T-helper 9 cell (primary cell): ENCODE data around the gene PKMYT1.

Experiments
- DNase-seq: peaks from one replicate; pipeline ENCODE4 v3.0.0-alpha.2; 2020

PKMYT1 gene

GRCh38 chr16:2992383-2993081, 12.3 kb upstream of the PKMYT1 start:
- DNase-seq = no peak

GRCh38 chr16:2991566-2992261, 11.5 kb upstream of the PKMYT1 start:
- DNase-seq = no peak

- no peak for DNase-seq
Observed at GRCh38 chr16:2990891-2991290, 10.6 kb upstream of the PKMYT1 start.

- no peak for DNase-seq
Observed at GRCh38 chr16:2988590-2989099, 8.4 kb upstream of the PKMYT1 start.

- no peak for DNase-seq
Observed at GRCh38 chr16:2987833-2988232, 7.6 kb upstream of the PKMYT1 start.

GRCh38 chr16:2987286-2987685, 7.0 kb upstream of the PKMYT1 start:
- DNase-seq = no peak

- DNase-seq = no peak
Observed at GRCh38 chr16:2986623-2987188, 6.5 kb upstream of the PKMYT1 start.

- no peak for DNase-seq
Observed at GRCh38 chr16:2985893-2986355, 5.7 kb upstream of the PKMYT1 start.

- DNase-seq = no peak
Observed at GRCh38 chr16:2985462-2985861, 5.2 kb upstream of the PKMYT1 start.

GRCh38 chr16:2983706-2984136, 3.5 kb upstream of the PKMYT1 start:
- DNase-seq = peak; percentile 62

GRCh38 chr16:2982402-2982801, 2.2 kb upstream of the PKMYT1 start:
- DNase-seq = no peak

- no peak for DNase-seq
Observed at GRCh38 chr16:2981899-2982250, 1.6 kb upstream of the PKMYT1 start.

- DNase-seq = no peak
Observed at GRCh38 chr16:2981177-2981898, 1.1 kb upstream of the PKMYT1 start.

- DNase-seq = no peak
Observed at GRCh38 chr16:2979669-2980226, 498 bp downstream of the PKMYT1 start.

GRCh38 chr16:2977440-2977839, 2.8 kb downstream of the PKMYT1 start:
- no peak for DNase-seq

GRCh38 chr16:2976673-2977072, 3.6 kb downstream of the PKMYT1 start:
- DNase-seq = no peak

- DNase-seq = no peak
Observed at GRCh38 chr16:2976201-2976600, 4.0 kb downstream of the PKMYT1 start.

GRCh38 chr16:2975161-2975795, 5.0 kb downstream of the PKMYT1 start:
- no peak for DNase-seq

GRCh38 chr16:2974319-2975056, 5.8 kb downstream of the PKMYT1 start:
- DNase-seq = no peak

- DNase-seq = no peak
Observed at GRCh38 chr16:2973605-2974318, 6.5 kb downstream of the PKMYT1 start.

- DNase-seq = no peak
Observed at GRCh38 chr16:2973093-2973492, 7.2 kb downstream of the PKMYT1 start.
